ENCODE data around the gene CHMP6.

CHMP6 gene

GRCh38 chr17:80971704-80972304 lies 19.8 kb upstream of the CHMP6 start:
- no peak for DNase-seq

GRCh38 chr17:80976701-80977100 lies 14.9 kb upstream of the CHMP6 start:
- no peak for DNase-seq

GRCh38 chr17:80977172-80977571 lies 14.5 kb upstream of the CHMP6 start:
- no peak for DNase-seq

GRCh38 chr17:80978499-80979497 lies 12.8 kb upstream of the CHMP6 start:
- no peak for DNase-seq

GRCh38 chr17:80979547-80980378 lies 11.9 kb upstream of the CHMP6 start:
- DNase-seq = no peak

GRCh38 chr17:80980397-80981061 lies 11.1 kb upstream of the CHMP6 start:
- peak; percentile 22 for DNase-seq

- no peak for DNase-seq
Measured at GRCh38 chr17:80981062-80981902, 10.4 kb upstream of the CHMP6 start.

- DNase-seq = no peak
Measured at GRCh38 chr17:80981929-80982425, 9.7 kb upstream of the CHMP6 start.

- DNase-seq = no peak
Measured at GRCh38 chr17:80982426-80982974, 9.1 kb upstream of the CHMP6 start.

- DNase-seq = no peak
Measured at GRCh38 chr17:80983545-80983944, 8.1 kb upstream of the CHMP6 start.

- peak; percentile 92 for DNase-seq
Measured at GRCh38 chr17:80984749-80985148, 6.9 kb upstream of the CHMP6 start.

- no peak for DNase-seq
Measured at GRCh38 chr17:80986046-80986445, 5.6 kb upstream of the CHMP6 start.

GRCh38 chr17:80986816-80987475 lies 4.7 kb upstream of the CHMP6 start:
- DNase-seq = no peak

GRCh38 chr17:80987941-80988461 lies 3.6 kb upstream of the CHMP6 start:
- DNase-seq = no peak

GRCh38 chr17:80989586-80989913 lies 2.1 kb upstream of the CHMP6 start:
- DNase-seq = no peak

GRCh38 chr17:80990921-80991644 lies 558 bp upstream of the CHMP6 start:
- DNase-seq = no peak

- DNase-seq = no peak
Measured at GRCh38 chr17:80992077-80992947, 671 bp downstream of the CHMP6 start.

GRCh38 chr17:80992948-80993624 lies 1.4 kb downstream of the CHMP6 start:
- DNase-seq = no peak
